ENCODE data around the gene HFE. TPM values are rescaled to one million over a fixed set of nuclear protein-coding genes. Genes with fewer than 3 reads are reported as not detected.

Gene HFE, protein sequence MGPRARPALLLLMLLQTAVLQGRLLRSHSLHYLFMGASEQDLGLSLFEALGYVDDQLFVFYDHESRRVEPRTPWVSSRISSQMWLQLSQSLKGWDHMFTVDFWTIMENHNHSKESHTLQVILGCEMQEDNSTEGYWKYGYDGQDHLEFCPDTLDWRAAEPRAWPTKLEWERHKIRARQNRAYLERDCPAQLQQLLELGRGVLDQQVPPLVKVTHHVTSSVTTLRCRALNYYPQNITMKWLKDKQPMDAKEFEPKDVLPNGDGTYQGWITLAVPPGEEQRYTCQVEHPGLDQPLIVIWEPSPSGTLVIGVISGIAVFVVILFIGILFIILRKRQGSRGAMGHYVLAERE
- total RNA-seq (2013) = 13.4 TPM
- polyA plus RNA-seq = 10 to 100 TPM; 13.5 to 16.1 (median 14.1) TPM
- 6.5 and 11.7 TPM in 2 replicates for polyA minus RNA-seq
- total RNA-seq = 0.50 to 9.8 (median 5.5) reads per million in 11 experiments

- Histone ChIP-seq H3K4me3 (replicated peaks in 1 of 3; ENCODE audit: low read depth in 2 of 3, low read length in 3 of 3) (peak within 1 kb of the TSS; percentile 62 to 91 (median 70)), H3K27ac (ENCODE audit: low read depth in 1 of 2, low read length in 2 of 2) (peak within 1 kb of the TSS; percentile 77 to 85), H3K9ac (ENCODE audit: insufficient read depth, low read length, poor library complexity, severe bottlenecking) (peak within 1 kb of the TSS; percentile 70), H3K79me2 (ENCODE audit: insufficient read depth, low read length) (no peaks in the 10 kb centered on the region), H3K4me2 (replicated peaks; ENCODE audit: extremely low read depth, low read length, poor library complexity, severe bottlenecking) (peak within 1 kb of the TSS; percentile 78), H4K20me1 (ENCODE audit: insufficient read depth, low read length) (no peaks in the 10 kb centered on the region), H3K4me1 (ENCODE audit: control insufficient read depth in 1 of 2, insufficient read depth in 2 of 2, low read length in 2 of 2) (peaks cover 29 to 49% of the 10 kb centered on the region in 2 donors), H2AFZ (ENCODE audit: insufficient read depth, low read depth, low read length, poor library complexity, severe bottlenecking) (peak within 1 kb of the TSS; percentile 95), H3K36me3 (replicated peaks in 1 of 2; ENCODE audit: control insufficient read depth in 1 of 2, insufficient read depth in 2 of 2, low read length in 2 of 2) (no peaks in the 10 kb centered on the region), H3K9me3 (replicated peaks in 1 of 2; ENCODE audit: control insufficient read depth in 1 of 2, insufficient read depth in 1 of 2, low read length in 2 of 2) (peaks cover 2 to 3% of the 10 kb centered on the region in 2 donors), H3K27me3 (ENCODE audit: control insufficient read depth in 2 of 2, insufficient read depth in 2 of 2, low read length in 2 of 2) (no peaks in the 10 kb centered on the region)
- H3K27me3 Mint-ChIP-seq (ENCODE audit: low read depth in 3 of 3) = peaks cover 0 to 8% (median 7%) of the 10 kb centered on the region in 3 donors
- peak within 1 kb of the TSS; percentile 82 to 92 (median 88) for H3K27ac Mint-ChIP-seq
- peaks cover 47% of the 10 kb centered on the region for H3K4me1 Mint-ChIP-seq
- 0% methylated on average over 19 of the region's 41 CpGs for WGBS (ENCODE audit: insufficient coverage)
- peaks cover 6 to 15% (median 8%) of the 10 kb centered on the region in 7 donors for H3K9me3 Mint-ChIP-seq
- intact Hi-C loops (cut with micrococcal nuclease) = no loop called here
- H3K36me3 Mint-ChIP-seq = peaks cover 11 to 14% of the 10 kb centered on the region in 2 donors
- TF ChIP-seq CTCF (IDR thresholded peaks at IDR 0.05) = no peak
- DNase-seq = peak; percentile 51 to 80 (median 64)
- H3K4me3 Mint-ChIP-seq = peak within 1 kb of the TSS; percentile 90 to 91
Measured at GRCh38 chr6:26087284-26088115, at the start of gene HFE. HFE (plus strand) TSS chr6:26087429; CDS start chr6:26087441, 12 bp downstream.

DNA sequence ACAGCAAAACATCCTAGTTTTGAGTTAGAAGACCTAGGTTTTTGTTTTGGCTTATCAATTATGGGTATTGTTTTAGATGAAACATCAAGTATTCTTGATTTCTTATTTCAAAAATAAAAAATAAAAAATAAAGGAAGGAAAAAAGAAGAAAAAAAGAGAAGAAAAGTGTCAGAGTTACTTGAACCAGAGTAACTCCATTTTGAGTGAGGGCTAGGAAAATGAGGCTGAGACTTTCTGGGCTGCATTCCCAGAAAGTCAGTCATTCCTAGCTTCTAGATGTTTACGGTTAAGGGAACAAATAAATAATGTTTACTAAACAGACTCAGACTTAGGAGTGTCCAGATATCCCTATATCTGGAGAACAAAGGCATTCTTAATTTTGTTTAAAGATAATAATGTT lies 45.3 kb upstream of the HFE start:
- Histone ChIP-seq H3K4me1 (ENCODE audit: control insufficient read depth in 1 of 2, insufficient read depth in 2 of 2, low read length in 2 of 2) (peaks cover 33% of the 10 kb centered on the region in 2 donors), H3K9me3 (replicated peaks in 1 of 2; ENCODE audit: control insufficient read depth in 1 of 2, insufficient read depth in 1 of 2, low read length in 2 of 2) (no peaks in the 10 kb centered on the region), H3K4me3 (replicated peaks in 1 of 3; ENCODE audit: low read depth in 2 of 3, low read length in 3 of 3) (no peak overlapping the region), H2AFZ (ENCODE audit: insufficient read depth, low read depth, low read length, poor library complexity, severe bottlenecking) (no peak overlapping the region), H3K4me2 (replicated peaks; ENCODE audit: extremely low read depth, low read length, poor library complexity, severe bottlenecking) (no peak overlapping the region), H4K20me1 (ENCODE audit: insufficient read depth, low read length) (no peaks in the 10 kb centered on the region), H3K79me2 (ENCODE audit: insufficient read depth, low read length) (no peaks in the 10 kb centered on the region), H3K36me3 (replicated peaks in 1 of 2; ENCODE audit: control insufficient read depth in 1 of 2, insufficient read depth in 2 of 2, low read length in 2 of 2) (no peaks in the 10 kb centered on the region), H3K27ac (ENCODE audit: low read depth in 1 of 2, low read length in 2 of 2) (no peak overlapping the region), H3K27me3 (ENCODE audit: control insufficient read depth in 2 of 2, insufficient read depth in 2 of 2, low read length in 2 of 2) (no peaks in the 10 kb centered on the region), H3K9ac (ENCODE audit: insufficient read depth, low read length, poor library complexity, severe bottlenecking) (no peak overlapping the region)
- Mint-ChIP-seq H3K27ac (no peak overlapping the region), H3K4me3 (peak overlapping the region in 1 of 2 donors; percentile 58), H3K27me3 (ENCODE audit: low read depth in 3 of 3) (peaks cover 0 to 5% (median 0%) of the 10 kb centered on the region in 3 donors), H3K36me3 (no peaks in the 10 kb centered on the region), H3K4me1 (peaks cover 20% of the 10 kb centered on the region), H3K9me3 (peaks cover 0 to 2% (median 0%) of the 10 kb centered on the region in 7 donors)
- intact Hi-C loops (cut with micrococcal nuclease) = loop anchor here in 1 of 2 donors (5.0 kb wide), 1 partner anchor 80 kb away; a partner anchor contains a TSS
- WGBS (ENCODE audit: insufficient coverage) = no CpG with 5 or more reads among the region's 1 CpG
- DNase-seq = no peak
- no peak for TF ChIP-seq CTCF (IDR thresholded peaks at IDR 0.05)

Data from CD14-positive monocyte (primary cell).